Midbrain (tissue), 1 donor: ENCODE results near the gene SEMA6D.

Experiments
- DNase-seq: peaks from one replicate; lab custom pipeline; 2025; lab: John Stamatoyannopoulos, UW

The SEMA6D gene

GRCh38 chr15:47743886-47744285 is 26.6 kb downstream of the SEMA6D start:
- DNase-seq, result no peak

DNA sequence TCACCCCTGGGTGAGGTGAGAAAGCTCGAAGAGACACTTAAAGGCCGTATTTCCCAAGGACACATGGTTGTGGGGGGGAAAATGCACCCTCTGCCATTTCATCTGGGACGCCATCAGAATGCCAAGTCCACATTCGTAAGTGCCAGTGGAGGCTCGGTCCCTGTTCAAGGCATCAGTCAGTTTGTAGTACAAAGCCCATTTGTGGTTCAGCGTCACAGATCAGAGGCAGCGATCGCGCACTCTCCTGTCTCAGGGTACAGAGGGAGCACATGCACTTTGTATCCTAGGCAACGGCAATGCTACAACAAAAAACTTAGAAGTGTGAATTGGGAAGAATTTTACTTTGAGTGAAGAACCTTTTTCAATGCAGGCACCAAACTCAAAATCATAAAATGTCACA is 27.2 kb downstream of the SEMA6D start:
- DNase-seq, result no peak

GRCh38 chr15:47744973-47745372 is 27.7 kb downstream of the SEMA6D start:
- no peak for DNase-seq

DNA sequence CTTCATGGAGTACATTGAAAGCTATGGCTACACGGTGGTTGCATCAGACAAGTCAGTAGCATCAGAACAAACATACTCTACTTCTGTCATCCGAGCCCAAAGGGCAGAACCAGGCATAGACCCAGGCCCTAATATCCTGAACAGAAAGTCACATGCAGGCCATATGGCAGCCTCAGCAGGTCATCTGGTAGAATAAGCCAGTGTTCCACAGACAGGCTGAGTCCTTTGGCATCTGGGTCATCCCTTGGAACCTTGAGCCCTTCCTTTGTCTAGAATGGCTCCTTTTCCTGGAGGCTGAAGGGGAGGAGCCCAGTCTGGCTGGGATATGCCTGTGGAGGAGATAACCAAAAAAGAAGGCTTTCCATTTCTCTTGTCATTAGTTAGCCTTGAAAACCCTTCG is 29.2 kb downstream of the SEMA6D start:
- DNase-seq, result no peak

DNA sequence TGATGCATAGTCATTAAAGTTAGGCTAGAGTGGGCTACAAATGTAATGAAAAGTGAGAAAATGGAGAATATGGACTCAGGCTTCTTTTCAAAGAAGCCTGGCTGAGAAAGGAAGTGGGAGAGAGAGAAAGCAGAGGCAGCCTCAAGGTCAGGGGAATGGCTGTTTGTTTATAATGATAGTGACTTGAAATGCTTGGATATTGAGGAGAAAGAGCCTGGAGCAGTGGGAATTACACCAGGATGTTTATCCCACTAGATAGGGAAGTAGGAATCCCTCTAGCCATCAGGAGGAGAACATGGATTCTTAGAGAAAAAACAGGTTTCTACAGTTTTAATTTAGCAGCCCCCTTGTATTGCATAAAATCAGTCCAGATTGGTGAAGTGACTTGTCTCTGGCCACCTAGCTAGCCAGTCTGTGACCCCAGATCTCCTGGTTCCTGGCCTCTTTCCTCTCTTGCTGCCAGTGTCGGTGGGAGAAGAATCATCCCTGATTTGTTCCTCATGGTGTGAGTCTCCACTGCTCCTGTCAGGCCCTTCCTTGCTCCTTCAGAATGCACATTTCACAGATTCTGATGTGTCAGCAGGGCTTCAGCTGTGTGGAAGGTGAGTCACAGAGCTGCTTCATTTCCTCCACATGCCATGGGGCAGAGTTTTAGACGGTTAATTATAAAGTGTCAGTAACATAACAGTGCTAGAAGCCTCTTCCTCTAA is 32.9 kb downstream of the SEMA6D start:
- DNase-seq, result no peak

GRCh38 chr15:47750740-47751262 is 33.5 kb downstream of the SEMA6D start:
- DNase-seq, result no peak

DNA sequence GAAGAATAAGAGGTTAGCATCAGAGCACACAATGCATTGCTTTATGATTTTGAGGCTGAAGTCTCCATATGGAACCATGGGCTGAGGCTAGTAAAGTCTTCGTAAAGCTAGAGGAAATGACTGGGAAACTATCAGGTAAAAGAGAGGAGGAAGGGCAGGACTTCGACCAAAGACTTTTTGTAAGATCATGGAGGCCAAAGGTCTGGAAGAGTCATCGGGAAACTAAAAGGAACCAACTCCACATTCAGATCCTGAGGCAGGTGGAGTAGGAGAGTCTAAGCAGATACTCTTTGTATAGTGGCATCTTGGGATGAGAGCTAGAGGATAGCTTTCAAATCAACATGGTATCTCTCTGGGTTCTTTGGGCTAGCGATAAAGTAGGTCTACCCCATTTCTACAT is 36.3 kb downstream of the SEMA6D start:
- no peak for DNase-seq

GRCh38 chr15:47754312-47754711 is 37.0 kb downstream of the SEMA6D start:
- no peak for DNase-seq

- no peak for DNase-seq
Observed at GRCh38 chr15:47755941-47756340, 38.6 kb downstream of the SEMA6D start.

DNA sequence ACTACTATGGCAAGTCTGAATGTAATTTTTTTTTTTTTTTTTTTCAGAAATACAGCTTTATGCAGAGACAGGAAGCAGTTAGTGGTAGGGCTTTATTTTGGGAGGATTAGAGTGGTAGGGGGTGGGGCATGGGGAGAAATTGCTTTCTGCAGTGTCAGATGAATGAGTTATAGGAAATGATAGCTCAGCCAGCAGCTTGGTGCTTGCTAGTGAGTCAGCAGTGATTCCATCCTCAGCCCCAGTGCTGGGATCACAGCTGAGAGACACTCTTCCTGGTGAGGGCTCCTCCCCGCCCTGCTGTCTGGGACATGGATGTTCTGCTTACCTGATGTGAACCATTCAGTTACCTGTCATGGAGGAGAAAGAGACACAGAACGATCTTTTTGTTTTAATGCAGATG is 39.6 kb downstream of the SEMA6D start:
- no peak for DNase-seq

- no peak for DNase-seq
Observed at GRCh38 chr15:47757331-47757730, 40.0 kb downstream of the SEMA6D start.

DNA sequence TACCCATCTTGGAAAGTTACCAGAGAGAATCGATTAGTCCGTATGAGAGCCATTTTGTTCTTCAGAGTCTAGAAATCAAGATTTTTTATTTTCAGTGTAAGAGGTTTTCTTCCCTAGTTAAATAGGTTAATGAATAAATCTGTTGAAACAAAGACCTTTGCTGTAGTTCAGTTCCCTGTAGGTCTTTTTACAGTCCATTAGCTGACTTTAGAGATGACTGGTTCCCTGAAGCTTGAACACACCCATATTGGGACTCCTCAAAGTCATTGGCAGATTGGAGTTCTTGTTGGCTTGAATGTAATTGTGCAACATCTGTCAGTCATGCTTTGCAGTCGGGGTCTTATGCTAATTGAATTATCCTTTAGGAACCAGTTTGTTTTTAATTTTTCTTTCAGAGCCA is 45.3 kb downstream of the SEMA6D start:
- no peak for DNase-seq

DNA sequence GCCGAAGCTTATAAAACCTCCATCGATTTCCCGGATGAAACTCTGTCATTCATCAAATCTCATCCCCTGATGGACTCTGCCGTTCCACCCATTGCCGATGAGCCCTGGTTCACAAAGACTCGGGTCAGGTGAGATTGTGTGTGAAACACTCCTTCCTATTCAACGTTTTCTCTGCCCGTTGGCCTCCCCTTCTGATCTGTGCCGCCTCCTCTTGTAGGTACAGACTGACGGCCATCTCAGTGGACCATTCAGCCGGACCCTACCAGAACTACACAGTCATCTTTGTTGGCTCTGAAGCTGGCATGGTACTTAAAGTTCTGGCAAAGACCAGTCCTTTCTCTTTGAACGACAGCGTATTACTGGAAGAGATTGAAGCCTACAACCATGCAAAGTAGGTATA is 47.4 kb downstream of the SEMA6D start:
- no peak for DNase-seq

DNA sequence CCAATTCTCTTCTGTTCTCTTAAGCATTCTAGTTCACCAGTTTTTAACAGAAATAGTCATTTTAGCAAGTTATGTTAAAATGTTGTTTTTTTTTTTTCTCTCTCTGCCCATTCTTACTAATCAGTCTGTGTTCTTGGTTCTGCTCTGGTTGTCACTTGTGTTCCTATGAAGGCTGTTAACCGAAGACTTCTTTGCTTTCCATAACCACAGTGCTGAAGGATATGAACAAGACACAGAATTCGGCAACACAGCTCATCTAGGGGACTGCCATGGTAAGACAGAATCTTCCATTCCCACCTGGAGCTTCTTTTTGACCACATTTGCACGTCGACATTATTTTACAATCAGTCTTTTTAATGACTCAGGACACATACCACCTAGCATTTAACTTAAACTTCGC is 49.1 kb downstream of the SEMA6D start:
- DNase-seq, result no peak

GRCh38 chr15:47767035-47767434 is 49.7 kb downstream of the SEMA6D start:
- no peak for DNase-seq

DNA sequence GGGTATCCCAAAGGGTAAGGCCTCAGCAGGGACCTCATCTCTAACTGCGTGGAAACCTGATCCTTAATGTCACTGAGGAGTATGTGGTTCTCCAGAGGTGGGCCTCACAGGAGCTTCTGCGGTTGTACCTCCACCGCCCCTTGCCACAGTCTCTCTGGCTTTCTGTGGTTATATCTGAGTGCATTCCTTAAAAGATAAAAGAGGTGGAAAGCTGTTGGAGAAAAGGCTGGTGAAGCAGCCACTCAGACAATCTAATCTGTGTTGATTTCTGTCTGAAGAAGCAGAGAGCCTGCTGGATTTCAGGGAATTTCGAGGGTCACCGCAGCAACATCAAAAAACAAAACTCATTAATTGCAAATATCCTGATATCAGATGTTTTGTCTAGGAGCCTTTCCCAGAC is 51.4 kb downstream of the SEMA6D start:
- DNase-seq, result no peak

GRCh38 chr15:47769166-47769565 is 51.9 kb downstream of the SEMA6D start:
- DNase-seq, result no peak

DNA sequence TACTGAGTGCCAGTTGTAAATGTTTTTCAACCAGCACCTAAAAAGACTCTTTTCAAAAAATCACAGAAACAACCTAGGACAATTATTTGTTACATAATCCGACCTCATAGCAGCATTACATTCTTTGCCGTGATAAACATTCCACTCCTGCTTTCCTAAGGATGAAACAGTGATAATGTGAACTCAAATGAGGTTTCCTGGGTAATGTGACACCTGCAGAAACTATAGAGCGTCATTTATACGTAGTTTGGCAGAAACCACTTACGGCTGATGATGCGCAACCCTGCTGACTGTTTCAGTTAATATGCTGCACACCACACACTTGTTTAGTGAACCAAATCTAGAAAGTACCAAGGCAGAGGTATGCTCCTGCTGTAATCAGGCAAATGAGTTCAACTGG is 55.8 kb downstream of the SEMA6D start:
- DNase-seq, result no peak

DNA sequence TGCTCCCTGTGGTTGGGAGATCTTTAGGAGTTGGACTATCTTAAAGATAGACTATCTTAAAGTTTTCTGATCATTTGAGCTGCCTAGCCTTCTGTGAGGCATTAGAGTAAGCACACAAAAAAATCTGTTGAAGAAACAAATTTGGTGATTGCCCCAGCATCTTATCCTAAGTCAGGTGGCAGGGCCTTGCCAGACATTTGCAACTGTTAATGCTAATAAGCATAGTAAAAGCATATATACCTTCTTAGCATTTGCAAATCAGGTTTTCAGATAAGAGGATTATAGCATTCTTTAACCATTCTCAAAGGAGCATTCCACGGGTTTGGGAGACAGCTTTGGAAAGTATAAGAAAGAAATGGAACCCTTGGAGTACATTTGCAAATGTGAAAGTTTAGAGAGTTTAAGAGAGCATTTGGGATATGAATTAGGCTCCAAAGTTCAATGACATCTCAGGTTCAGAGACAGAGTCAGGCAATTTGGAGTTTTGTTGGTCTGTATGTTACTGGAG is 61.0 kb downstream of the SEMA6D start:
- no peak for DNase-seq

- no peak for DNase-seq
Observed at GRCh38 chr15:47780971-47781370, 63.7 kb downstream of the SEMA6D start.

GRCh38 chr15:47781527-47781926 is 64.2 kb downstream of the SEMA6D start:
- no peak for DNase-seq

GRCh38 chr15:47784820-47785219 is 67.5 kb downstream of the SEMA6D start:
- no peak for DNase-seq

DNA sequence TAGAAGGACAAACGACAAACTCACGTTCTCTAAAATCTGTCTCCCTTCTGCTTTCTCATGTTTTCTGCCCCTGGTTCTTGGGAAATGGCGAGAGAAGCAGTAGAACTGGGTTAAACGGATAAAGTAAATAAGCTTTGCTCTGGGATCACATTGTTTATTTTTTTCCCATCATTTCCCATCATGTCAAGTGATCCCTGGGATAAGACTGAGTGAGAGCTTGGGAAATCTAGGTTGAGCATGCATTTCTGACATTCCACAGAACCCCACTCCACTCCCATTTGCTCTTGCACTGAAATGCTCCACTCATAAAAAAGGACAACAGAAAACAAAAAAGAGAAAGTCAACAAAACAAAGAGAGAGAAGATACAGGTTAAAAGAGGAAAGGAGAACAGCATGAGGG is 69.1 kb downstream of the SEMA6D start:
- no peak for DNase-seq

DNA sequence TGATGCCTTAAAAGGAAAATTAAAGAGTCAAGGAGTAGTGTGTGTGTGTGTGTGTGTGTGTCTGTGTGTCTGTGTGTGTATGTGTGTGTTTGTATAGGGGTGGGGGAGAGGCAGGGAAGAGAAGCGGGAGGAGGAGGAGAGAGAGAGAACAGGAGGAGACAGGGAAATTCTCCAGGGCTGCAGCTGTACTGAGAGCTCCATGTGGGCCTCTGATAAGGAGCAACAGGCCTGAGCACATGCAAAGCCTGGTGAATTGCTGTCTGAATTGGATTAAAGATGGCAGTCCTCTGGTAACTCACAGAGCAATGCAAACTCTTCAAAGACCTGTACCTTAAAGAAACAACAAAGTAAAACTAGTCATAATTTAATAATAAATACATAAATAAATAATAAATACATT is 70.6 kb downstream of the SEMA6D start:
- no peak for DNase-seq
